ENCODE data around the gene NFATC4.
A peak's percentile ranks its signal among the peaks of the same experiment; 100 is the strongest.

NFATC4 gene

GRCh38 chr14:24397639-24398292 is 29.8 kb downstream of the NFATC4 start:
- no peak for DNase-seq (ENCODE audit: low read depth)
- TF ChIP-seq CTCF (conservative IDR thresholded peaks at IDR 0.05; ENCODE audit: low read depth, low read length), result no peak
- H3K4me3 ChIP-seq (ENCODE audit: low read length), result no peak overlapping the region

GRCh38 chr14:24398293-24398652 is 30.3 kb downstream of the NFATC4 start:
- H3K4me3 ChIP-seq (ENCODE audit: low read length), result peak overlapping the region; percentile 62
- no peak for TF ChIP-seq CTCF (conservative IDR thresholded peaks at IDR 0.05; ENCODE audit: low read depth, low read length)
- no peak for DNase-seq (ENCODE audit: low read depth)

- DNase-seq (ENCODE audit: low read depth), result no peak
- H3K4me3 ChIP-seq (ENCODE audit: low read length), result peak within 1 kb of the TSS; percentile 62
- TF ChIP-seq CTCF (conservative IDR thresholded peaks at IDR 0.05; ENCODE audit: low read depth, low read length), result no peak
These were observed 30.9 kb downstream of the NFATC4 start, which contains the start of gene NYNRIN for GRCh38 chr14:24398653-24399446. NYNRIN (plus strand) TSS chr14:24399003; CDS start chr14:24399247, 244 bp downstream.

GRCh38 chr14:24399447-24399822 is 31.5 kb downstream of the NFATC4 start:
- no peak for TF ChIP-seq CTCF (conservative IDR thresholded peaks at IDR 0.05; ENCODE audit: low read depth, low read length)
- peak overlapping the region; percentile 62 for H3K4me3 ChIP-seq (ENCODE audit: low read length)
- DNase-seq (ENCODE audit: low read depth), result no peak

- peak overlapping the region; percentile 62 for H3K4me3 ChIP-seq (ENCODE audit: low read length)
- no peak for TF ChIP-seq CTCF (conservative IDR thresholded peaks at IDR 0.05; ENCODE audit: low read depth, low read length)
- DNase-seq (ENCODE audit: low read depth), result no peak
These were observed 32.2 kb downstream of the NFATC4 start for GRCh38 chr14:24399999-24400718.

GRCh38 chr14:24401810-24402702 is 34.1 kb downstream of the NFATC4 start:
- DNase-seq (ENCODE audit: low read depth), result no peak
- no peak overlapping the region for H3K4me3 ChIP-seq (ENCODE audit: low read length)
- no peak for TF ChIP-seq CTCF (conservative IDR thresholded peaks at IDR 0.05; ENCODE audit: low read depth, low read length)
